GM23338 (cell line): ENCODE results near the gene DACH1. TPM values are rescaled to one million over a fixed set of nuclear protein-coding genes. Genes with fewer than 3 reads are reported as not detected.

Experiments
- ATAC-seq: fragments of 200-7000 bp; cut with Tn5 transposase; 3 replicates; pipeline ENCODE4 v1.9.1; 2020
- DNase-seq: peaks from one replicate; pipeline ENCODE4 v3.0.0-alpha.2; 2015; ENCODE audit warnings: low spot score
- H2AFZ ChIP-seq: fragments of 200-600 bp; sonication (generic); 2 replicates; pipeline ENCODE4 v1.8.0; 2016; ENCODE audit warnings: antibody characterized with exemption, mild to moderate bottlenecking, moderate library complexity
- H3F3A ChIP-seq: fragments of 200-600 bp; sonication (generic); replicated peaks from 2 replicates; pipeline ENCODE4 v1.8.0; 2017; ENCODE audit warnings: antibody characterized with exemption, mixed run types, low read depth
- H3K27ac ChIP-seq: fragments of 200-600 bp; sonication (generic); 2 replicates; pipeline ENCODE4 v1.6.1; 2016; ENCODE audit warnings: low read depth
- H3K27me3 ChIP-seq: fragments of 200-600 bp; sonication (generic); 2 replicates; pipeline ENCODE4 v1.8.0; 2016; ENCODE audit warnings: mild to moderate bottlenecking, mixed run types, moderate library complexity; ENCODE audit not compliant: insufficient read depth
- H3K36me3 ChIP-seq: fragments of 200-600 bp; sonication (generic); 2 replicates; pipeline ENCODE4 v1.8.0; 2016; ENCODE audit warnings: mild to moderate bottlenecking; ENCODE audit not compliant: insufficient read depth
- H3K4me1 ChIP-seq: fragments of 200-600 bp; sonication (generic); 2 replicates; pipeline ENCODE4 v1.8.0; 2016; ENCODE audit warnings: mild to moderate bottlenecking, moderate library complexity; ENCODE audit not compliant: insufficient read depth
- H3K4me2 ChIP-seq: fragments of 200-600 bp; sonication (generic); 2 replicates; pipeline ENCODE4 v1.7.1; 2017; ENCODE audit warnings: mixed run types
- H3K4me3 ChIP-seq: fragments of 200-600 bp; sonication (generic); 2 replicates; pipeline ENCODE4 v1.6.1; 2016; ENCODE audit warnings: mixed run types
- H3K79me2 ChIP-seq: fragments of 200-600 bp; sonication (generic); replicated peaks from 2 replicates; pipeline ENCODE4 v1.8.0; 2017; ENCODE audit warnings: mild to moderate bottlenecking; ENCODE audit not compliant: insufficient read depth
- H3K9me2 ChIP-seq: fragments of 200-600 bp; sonication (generic); 2 replicates; pipeline ENCODE4 v1.8.0; 2017; ENCODE audit not compliant: insufficient read depth
- H4K20me1 ChIP-seq: fragments of 200-600 bp; sonication (generic); replicated peaks from 2 replicates; pipeline ENCODE4 v1.8.0; 2017; ENCODE audit warnings: mild to moderate bottlenecking; ENCODE audit not compliant: insufficient read depth
- H3K27ac Mint-ChIP-seq: 2 replicates; pipeline ENCODE4 v1.8.0; 2020; ENCODE audit warnings: inconsistent platforms, mild to moderate bottlenecking, moderate library complexity, mixed read lengths
- H3K27me3 Mint-ChIP-seq: 3 replicates; pipeline ENCODE4 v1.8.0; 2022; ENCODE audit warnings: low read depth, mild to moderate bottlenecking, moderate library complexity, mixed read lengths, inconsistent platforms; ENCODE audit not compliant: insufficient read depth, poor library complexity
- H3K36me3 Mint-ChIP-seq: 3 replicates; pipeline ENCODE4 v1.8.0; 2021; ENCODE audit warnings: low read depth, mild to moderate bottlenecking, inconsistent platforms, moderate library complexity, mixed read lengths
- H3K4me1 Mint-ChIP-seq: 3 replicates; pipeline ENCODE4 v1.8.0; 2020; ENCODE audit warnings: mild to moderate bottlenecking, inconsistent platforms, mixed read lengths
- H3K4me3 Mint-ChIP-seq: 3 replicates; pipeline ENCODE4 v1.8.0; 2021; ENCODE audit warnings: moderate library complexity, mild to moderate bottlenecking, inconsistent platforms, mixed read lengths
- H3K9me3 Mint-ChIP-seq: 3 replicates; pipeline ENCODE4 v1.8.0; 2020; ENCODE audit warnings: moderate library complexity, mild to moderate bottlenecking, inconsistent platforms, mixed read lengths
- CREB1 ChIP-seq: fragments of 250-450 bp; sonication (Bioruptor Pico); IDR thresholded peaks from 2 replicates; pipeline ENCODE4 v1.5.0; 2020; ENCODE audit warnings: low read depth, mild to moderate bottlenecking, moderate library complexity
- EZH2 ChIP-seq: fragments of 200-600 bp; sonication (generic); IDR thresholded peaks from one replicate; pipeline ENCODE4 v1.8.0; 2017; ENCODE audit warnings: antibody characterized with exemption, mild to moderate bottlenecking, low read depth; ENCODE audit not compliant: unreplicated experiment
- JUNB ChIP-seq: IDR thresholded peaks from one replicate; pipeline ENCODE4 v1.6.1; 2016; ENCODE audit warnings: antibody characterized with exemption; ENCODE audit not compliant: unreplicated experiment
- ZNF331 ChIP-seq: fragments of 250-450 bp; sonication (Bioruptor Pico); IDR thresholded peaks from 2 replicates; pipeline ENCODE4 v1.5.0; 2020; ENCODE audit warnings: low read depth, mild to moderate bottlenecking, moderate library complexity
- long read RNA-seq: library from polyadenylated mRNA; unstranded; transcript quantifications from one replicate; pipeline ENCODE4 v2.0.0, GENCODE V29; 2020; ENCODE audit not compliant: unreplicated experiment
- polyA plus RNA-seq: library from polyadenylated mRNA; unstranded; fragments of >200 nt; fragmentation: Nextera tagmentation; extraction: Ambion mirVana; gene quantifications from 2 replicates; pipeline ENCODE4 v1.2.1, GENCODE V29; 2016
- total RNA-seq: library from RNA; depleted of rRNA; stranded (reverse); fragments of >200 nt; shearing (Covaris generic); gene quantifications from 2 replicates; pipeline ENCODE4 v1.2.3, GENCODE V29; 2014; rRNA removed
- TF ChIP-seq, protein P1 (sequence below): IDR thresholded peaks from 2 replicates; pipeline ENCODE4 v1.6.1; 2016; ENCODE audit warnings: antibody characterized with exemption
- TF ChIP-seq, protein P2 (sequence below): fragments of 250-450 bp; sonication (Bioruptor Pico); IDR thresholded peaks from 2 replicates; pipeline ENCODE4 v1.5.0; 2020; ENCODE audit warnings: mild to moderate bottlenecking, moderate library complexity
- TF ChIP-seq, protein P3 (sequence below): IDR thresholded peaks from one replicate; pipeline ENCODE4 v1.6.1; 2018; ENCODE audit warnings: antibody characterized with exemption; ENCODE audit not compliant: unreplicated experiment

The DACH1 gene
- 0.39 and 0.45 TPM in 2 replicates for total RNA-seq
- 0.17 and 0.57 TPM in 2 replicates for polyA plus RNA-seq
- long read RNA-seq, result 0 reads

DNA sequence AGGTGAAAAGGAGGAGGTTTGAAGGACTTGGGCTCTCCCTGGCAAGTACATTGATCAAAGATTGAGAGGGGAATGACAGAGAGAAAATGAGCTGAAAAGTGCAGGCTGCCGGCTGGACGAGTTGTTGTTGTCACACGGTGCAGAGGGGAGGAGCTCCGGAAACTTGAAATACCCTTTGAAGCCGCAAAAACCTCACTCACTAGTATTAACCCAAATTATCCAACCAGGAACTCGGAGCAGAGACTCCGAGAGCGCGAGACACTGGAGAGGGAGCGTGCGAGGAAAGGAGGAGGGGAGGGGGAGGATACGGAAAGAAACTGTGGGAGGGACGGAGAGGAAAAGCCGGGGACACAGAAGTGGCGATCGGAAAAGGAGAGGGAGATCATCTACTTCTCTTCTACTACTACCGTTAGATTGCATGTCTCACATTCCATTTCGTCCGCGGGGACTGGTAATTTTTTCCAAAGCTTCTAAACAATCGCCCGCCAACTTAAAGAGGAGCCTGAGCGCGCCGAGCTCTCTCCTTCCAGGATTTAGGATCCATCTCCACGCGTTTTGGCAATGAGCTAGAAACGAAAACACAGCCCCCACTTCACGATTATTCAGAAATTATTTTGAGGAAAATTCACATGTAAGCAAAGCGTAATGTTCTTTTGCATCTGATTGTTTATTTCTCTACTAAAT is at the start of gene DACH1:
DACH1 (minus strand) TSS at position 74 of the 684 bp plus-strand sequence.
- H3K4me3 ChIP-seq, result peak within 1 kb of the TSS; percentile 72
- H3K27ac Mint-ChIP-seq, result no peak within 1 kb of the TSS
- H3K4me1 ChIP-seq, result peaks cover 43% of the 10 kb centered on the region
- no peaks in the 10 kb centered on the region for H3K36me3 ChIP-seq
- H3K36me3 Mint-ChIP-seq, result no peaks in the 10 kb centered on the region
- H3K4me2 ChIP-seq, result peak within 1 kb of the TSS; percentile 86
- TF ChIP-seq, protein P1, sequence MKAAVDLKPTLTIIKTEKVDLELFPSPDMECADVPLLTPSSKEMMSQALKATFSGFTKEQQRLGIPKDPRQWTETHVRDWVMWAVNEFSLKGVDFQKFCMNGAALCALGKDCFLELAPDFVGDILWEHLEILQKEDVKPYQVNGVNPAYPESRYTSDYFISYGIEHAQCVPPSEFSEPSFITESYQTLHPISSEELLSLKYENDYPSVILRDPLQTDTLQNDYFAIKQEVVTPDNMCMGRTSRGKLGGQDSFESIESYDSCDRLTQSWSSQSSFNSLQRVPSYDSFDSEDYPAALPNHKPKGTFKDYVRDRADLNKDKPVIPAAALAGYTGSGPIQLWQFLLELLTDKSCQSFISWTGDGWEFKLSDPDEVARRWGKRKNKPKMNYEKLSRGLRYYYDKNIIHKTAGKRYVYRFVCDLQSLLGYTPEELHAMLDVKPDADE, result no peak
- TF ChIP-seq, protein P2, sequence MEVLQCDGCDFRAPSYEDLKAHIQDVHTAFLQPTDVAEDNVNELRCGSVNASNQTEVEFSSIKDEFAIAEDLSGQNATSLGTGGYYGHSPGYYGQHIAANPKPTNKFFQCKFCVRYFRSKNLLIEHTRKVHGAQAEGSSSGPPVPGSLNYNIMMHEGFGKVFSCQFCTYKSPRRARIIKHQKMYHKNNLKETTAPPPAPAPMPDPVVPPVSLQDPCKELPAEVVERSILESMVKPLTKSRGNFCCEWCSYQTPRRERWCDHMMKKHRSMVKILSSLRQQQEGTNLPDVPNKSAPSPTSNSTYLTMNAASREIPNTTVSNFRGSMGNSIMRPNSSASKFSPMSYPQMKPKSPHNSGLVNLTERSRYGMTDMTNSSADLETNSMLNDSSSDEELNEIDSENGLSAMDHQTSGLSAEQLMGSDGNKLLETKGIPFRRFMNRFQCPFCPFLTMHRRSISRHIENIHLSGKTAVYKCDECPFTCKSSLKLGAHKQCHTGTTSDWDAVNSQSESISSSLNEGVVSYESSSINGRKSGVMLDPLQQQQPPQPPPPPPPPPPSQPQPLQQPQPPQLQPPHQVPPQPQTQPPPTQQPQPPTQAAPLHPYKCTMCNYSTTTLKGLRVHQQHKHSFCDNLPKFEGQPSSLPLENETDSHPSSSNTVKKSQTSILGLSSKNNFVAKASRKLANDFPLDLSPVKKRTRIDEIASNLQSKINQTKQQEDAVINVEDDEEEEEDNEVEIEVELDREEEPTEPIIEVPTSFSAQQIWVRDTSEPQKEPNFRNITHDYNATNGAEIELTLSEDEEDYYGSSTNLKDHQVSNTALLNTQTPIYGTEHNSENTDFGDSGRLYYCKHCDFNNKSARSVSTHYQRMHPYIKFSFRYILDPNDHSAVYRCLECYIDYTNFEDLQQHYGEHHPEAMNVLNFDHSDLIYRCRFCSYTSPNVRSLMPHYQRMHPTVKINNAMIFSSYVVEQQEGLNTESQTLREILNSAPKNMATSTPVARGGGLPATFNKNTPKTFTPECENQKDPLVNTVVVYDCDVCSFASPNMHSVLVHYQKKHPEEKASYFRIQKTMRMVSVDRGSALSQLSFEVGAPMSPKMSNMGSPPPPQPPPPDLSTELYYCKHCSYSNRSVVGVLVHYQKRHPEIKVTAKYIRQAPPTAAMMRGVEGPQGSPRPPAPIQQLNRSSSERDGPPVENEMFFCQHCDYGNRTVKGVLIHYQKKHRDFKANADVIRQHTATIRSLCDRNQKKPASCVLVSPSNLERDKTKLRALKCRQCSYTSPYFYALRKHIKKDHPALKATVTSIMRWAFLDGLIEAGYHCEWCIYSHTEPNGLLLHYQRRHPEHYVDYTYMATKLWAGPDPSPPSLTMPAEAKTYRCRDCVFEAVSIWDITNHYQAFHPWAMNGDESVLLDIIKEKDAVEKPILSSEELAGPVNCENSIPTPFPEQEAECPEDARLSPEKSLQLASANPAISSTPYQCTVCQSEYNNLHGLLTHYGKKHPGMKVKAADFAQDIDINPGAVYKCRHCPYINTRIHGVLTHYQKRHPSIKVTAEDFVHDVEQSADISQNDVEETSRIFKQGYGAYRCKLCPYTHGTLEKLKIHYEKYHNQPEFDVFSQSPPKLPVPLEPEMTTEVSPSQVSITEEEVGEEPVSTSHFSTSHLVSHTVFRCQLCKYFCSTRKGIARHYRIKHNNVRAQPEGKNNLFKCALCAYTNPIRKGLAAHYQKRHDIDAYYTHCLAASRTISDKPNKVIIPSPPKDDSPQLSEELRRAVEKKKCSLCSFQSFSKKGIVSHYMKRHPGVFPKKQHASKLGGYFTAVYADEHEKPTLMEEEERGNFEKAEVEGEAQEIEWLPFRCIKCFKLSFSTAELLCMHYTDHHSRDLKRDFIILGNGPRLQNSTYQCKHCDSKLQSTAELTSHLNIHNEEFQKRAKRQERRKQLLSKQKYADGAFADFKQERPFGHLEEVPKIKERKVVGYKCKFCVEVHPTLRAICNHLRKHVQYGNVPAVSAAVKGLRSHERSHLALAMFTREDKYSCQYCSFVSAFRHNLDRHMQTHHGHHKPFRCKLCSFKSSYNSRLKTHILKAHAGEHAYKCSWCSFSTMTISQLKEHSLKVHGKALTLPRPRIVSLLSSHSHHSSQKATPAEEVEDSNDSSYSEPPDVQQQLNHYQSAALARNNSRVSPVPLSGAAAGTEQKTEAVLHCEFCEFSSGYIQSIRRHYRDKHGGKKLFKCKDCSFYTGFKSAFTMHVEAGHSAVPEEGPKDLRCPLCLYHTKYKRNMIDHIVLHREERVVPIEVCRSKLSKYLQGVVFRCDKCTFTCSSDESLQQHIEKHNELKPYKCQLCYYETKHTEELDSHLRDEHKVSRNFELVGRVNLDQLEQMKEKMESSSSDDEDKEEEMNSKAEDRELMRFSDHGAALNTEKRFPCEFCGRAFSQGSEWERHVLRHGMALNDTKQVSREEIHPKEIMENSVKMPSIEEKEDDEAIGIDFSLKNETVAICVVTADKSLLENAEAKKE (CRISPR knock-in tag), result no peak
- TF ChIP-seq ZNF331 (CRISPR knock-in tag) (no peak), CREB1 (no peak), EZH2 (peak; percentile 22), JUNB (no peak)
- TF ChIP-seq, protein P3, sequence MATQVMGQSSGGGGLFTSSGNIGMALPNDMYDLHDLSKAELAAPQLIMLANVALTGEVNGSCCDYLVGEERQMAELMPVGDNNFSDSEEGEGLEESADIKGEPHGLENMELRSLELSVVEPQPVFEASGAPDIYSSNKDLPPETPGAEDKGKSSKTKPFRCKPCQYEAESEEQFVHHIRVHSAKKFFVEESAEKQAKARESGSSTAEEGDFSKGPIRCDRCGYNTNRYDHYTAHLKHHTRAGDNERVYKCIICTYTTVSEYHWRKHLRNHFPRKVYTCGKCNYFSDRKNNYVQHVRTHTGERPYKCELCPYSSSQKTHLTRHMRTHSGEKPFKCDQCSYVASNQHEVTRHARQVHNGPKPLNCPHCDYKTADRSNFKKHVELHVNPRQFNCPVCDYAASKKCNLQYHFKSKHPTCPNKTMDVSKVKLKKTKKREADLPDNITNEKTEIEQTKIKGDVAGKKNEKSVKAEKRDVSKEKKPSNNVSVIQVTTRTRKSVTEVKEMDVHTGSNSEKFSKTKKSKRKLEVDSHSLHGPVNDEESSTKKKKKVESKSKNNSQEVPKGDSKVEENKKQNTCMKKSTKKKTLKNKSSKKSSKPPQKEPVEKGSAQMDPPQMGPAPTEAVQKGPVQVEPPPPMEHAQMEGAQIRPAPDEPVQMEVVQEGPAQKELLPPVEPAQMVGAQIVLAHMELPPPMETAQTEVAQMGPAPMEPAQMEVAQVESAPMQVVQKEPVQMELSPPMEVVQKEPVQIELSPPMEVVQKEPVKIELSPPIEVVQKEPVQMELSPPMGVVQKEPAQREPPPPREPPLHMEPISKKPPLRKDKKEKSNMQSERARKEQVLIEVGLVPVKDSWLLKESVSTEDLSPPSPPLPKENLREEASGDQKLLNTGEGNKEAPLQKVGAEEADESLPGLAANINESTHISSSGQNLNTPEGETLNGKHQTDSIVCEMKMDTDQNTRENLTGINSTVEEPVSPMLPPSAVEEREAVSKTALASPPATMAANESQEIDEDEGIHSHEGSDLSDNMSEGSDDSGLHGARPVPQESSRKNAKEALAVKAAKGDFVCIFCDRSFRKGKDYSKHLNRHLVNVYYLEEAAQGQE, result no peak
- H3K27ac ChIP-seq, result no peak within 1 kb of the TSS
- H3K9me2 ChIP-seq, result no peaks in the 10 kb centered on the region
- H3K4me1 Mint-ChIP-seq, result peaks cover 31% of the 10 kb centered on the region
- peaks cover 60% of the 10 kb centered on the region for H3K27me3 Mint-ChIP-seq
- H3K9me3 Mint-ChIP-seq, result 0 out of 3 replicates have a peak, but pooled peaks cover 2% of the 10 kb centered on the region
- peak within 1 kb of the TSS; percentile 96 for H3K4me3 Mint-ChIP-seq
- ATAC-seq (peak; percentile 8), DNase-seq (peak; percentile 68)
- peak within 1 kb of the TSS; percentile 94 for H2AFZ ChIP-seq
- H3F3A ChIP-seq, result peaks cover 5% of the 10 kb centered on the region; the same call in 1 of the 2 replicates
- H3K27me3 ChIP-seq, result peaks cover 87% of the 10 kb centered on the region
- H4K20me1 ChIP-seq, result no peaks in the 10 kb centered on the region
- H3K79me2 ChIP-seq, result no peaks in the 10 kb centered on the region
